SH-SY5Y (cell line): ENCODE measurements around the gene SNRNP200.

Experiments
- GATA2 ChIP-seq: IDR thresholded peaks from 2 replicates; pipeline ENCODE4 v1.6.1; 2011; ENCODE audit warnings: mild to moderate bottlenecking, low read depth, low read length
- GATA3 ChIP-seq: IDR thresholded peaks from 2 replicates; pipeline ENCODE4 v1.6.1; 2011; ENCODE audit warnings: low read depth, mild to moderate bottlenecking, low read length, moderate library complexity

The SNRNP200 gene

GRCh38 chr2:96239091-96239490 is 66.3 kb downstream of the SNRNP200 start:
- TF ChIP-seq GATA2: no peak
- TF ChIP-seq GATA3: no peak

GRCh38 chr2:96238266-96238665 is 67.1 kb downstream of the SNRNP200 start:
- no peak for TF ChIP-seq GATA3

- no peak for TF ChIP-seq GATA2
- no peak for TF ChIP-seq GATA3
Measured at GRCh38 chr2:96236882-96237281, 68.5 kb downstream of the SNRNP200 start.

- TF ChIP-seq GATA2 (no peak), GATA3 (no peak)
Measured at GRCh38 chr2:96233880-96234316, 71.4 kb downstream of the SNRNP200 start.

GRCh38 chr2:96233436-96233835 is 71.9 kb downstream of the SNRNP200 start:
- no peak for TF ChIP-seq GATA2
- no peak for TF ChIP-seq GATA3

DNA sequence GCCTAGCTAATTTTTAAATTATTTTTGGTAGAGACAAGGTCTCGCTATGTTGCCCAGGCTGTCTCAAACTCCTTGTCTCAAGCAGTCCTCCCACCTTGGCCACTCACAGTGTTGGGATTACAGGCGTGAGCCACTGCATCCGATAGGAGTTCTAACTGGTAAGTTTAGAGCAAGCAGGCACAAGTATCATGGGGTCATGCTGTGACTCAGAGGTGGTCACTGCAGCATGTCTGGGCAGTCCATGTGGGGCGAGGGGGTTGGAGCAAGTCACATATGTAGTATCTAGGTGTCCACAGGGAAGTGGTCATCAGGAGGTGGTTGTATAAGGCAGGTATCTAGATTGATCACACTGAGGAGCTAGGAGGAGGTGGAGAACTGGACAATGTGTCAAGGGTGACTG is 74.0 kb downstream of the SNRNP200 start:
- TF ChIP-seq GATA3: no peak
- no peak for TF ChIP-seq GATA2

DNA sequence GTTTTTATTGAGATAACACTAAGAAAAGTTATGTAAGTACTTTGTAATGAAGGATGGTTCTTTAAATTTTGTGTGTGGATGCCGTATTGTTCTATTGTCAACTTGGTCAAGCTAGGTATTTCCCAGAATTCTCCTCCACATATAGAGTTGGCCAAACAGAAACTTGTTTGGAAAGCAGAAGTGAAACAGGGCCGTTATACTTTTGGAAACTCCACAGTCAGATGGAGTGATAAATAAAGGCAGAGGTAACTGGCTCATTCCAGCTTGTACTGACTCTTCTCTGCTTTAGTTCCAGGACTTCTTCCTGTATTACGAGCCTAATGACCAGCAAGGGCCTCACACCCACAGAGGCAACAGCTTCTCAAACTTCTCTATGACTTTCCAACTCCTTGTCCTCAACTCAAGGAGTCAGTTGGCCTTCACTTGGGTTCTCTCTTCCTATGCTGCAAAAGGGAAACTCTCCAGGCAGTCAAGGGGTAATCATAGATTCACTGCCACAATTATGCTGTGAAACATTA is 80.3 kb downstream of the SNRNP200 start:
- TF ChIP-seq GATA3 (no peak), GATA2 (no peak)
